Stimulated activated CD4-positive, alpha-beta T cell treated with anti-CD3 and anti-CD28 coated beads, Interleukin-15, amount 100 ng/mL, for 24 hours (primary cell): ENCODE measurements around the gene OTUB2.

Experiments
- DNase-seq: peaks from one replicate; pipeline ENCODE4 v3.0.0-alpha.2; 2020

OTUB2 gene

GRCh38 chr14:93997082-93997481 is 29.1 kb upstream of the OTUB2 start, which contains the start of gene CCDC197:
TSS of gene CCDC197 (plus strand) at chr14:93997301. CDS start at chr14:93998132, 831 bp downstream.
- DNase-seq, result peak; percentile 53

GRCh38 chr14:93997916-93998870 is 27.9 kb upstream of the OTUB2 start:
- DNase-seq, result no peak

- DNase-seq, result no peak
Observed at GRCh38 chr14:93998871-93999403, 27.2 kb upstream of the OTUB2 start.

- DNase-seq, result no peak
Observed at GRCh38 chr14:93999573-93999972, 26.6 kb upstream of the OTUB2 start.

- DNase-seq, result no peak
Observed at GRCh38 chr14:94000267-94000666, 25.9 kb upstream of the OTUB2 start.

- no peak for DNase-seq
Observed at GRCh38 chr14:94001016-94001415, 25.1 kb upstream of the OTUB2 start.

- DNase-seq, result peak; percentile 73
Observed at GRCh38 chr14:94001501-94002396, 24.4 kb upstream of the OTUB2 start.

GRCh38 chr14:94003397-94003796 is 22.7 kb upstream of the OTUB2 start:
- DNase-seq, result no peak

- no peak for DNase-seq
Observed at GRCh38 chr14:94004015-94004414, 22.1 kb upstream of the OTUB2 start.

GRCh38 chr14:94005324-94006073 is 20.6 kb upstream of the OTUB2 start:
- DNase-seq, result peak; percentile 32

GRCh38 chr14:94008234-94008633 is 17.9 kb upstream of the OTUB2 start:
- DNase-seq, result no peak

GRCh38 chr14:94009767-94010166 is 16.4 kb upstream of the OTUB2 start:
- no peak for DNase-seq

GRCh38 chr14:94010625-94011024 is 15.5 kb upstream of the OTUB2 start:
- no peak for DNase-seq

- no peak for DNase-seq
Observed at GRCh38 chr14:94011795-94012194, 14.3 kb upstream of the OTUB2 start.

- no peak for DNase-seq
Observed at GRCh38 chr14:94014382-94014781, 11.8 kb upstream of the OTUB2 start.

GRCh38 chr14:94015223-94015622 is 10.9 kb upstream of the OTUB2 start:
- DNase-seq, result no peak

GRCh38 chr14:94016446-94016976 is 9.6 kb upstream of the OTUB2 start:
- DNase-seq, result no peak

GRCh38 chr14:94018308-94018707 is 7.8 kb upstream of the OTUB2 start:
- DNase-seq, result no peak

- no peak for DNase-seq
Observed at GRCh38 chr14:94019329-94019728, 6.8 kb upstream of the OTUB2 start.

- DNase-seq, result no peak
Observed at GRCh38 chr14:94020267-94020666, 5.9 kb upstream of the OTUB2 start.

GRCh38 chr14:94021001-94021400 is 5.1 kb upstream of the OTUB2 start:
- DNase-seq, result no peak
